Tibial artery (tissue), 4 donors: ENCODE data around the gene PARP15.
A peak's percentile ranks its signal among the peaks of the same experiment; 100 is the strongest.
"Not testable (repeated sequence)": the region's sequence is repeated elsewhere in the genome, so short reads cannot be mapped to it uniquely, and the experiment has no call there.

ENCODE experiments used
- DNase-seq, 2 donors: peaks; one replicate each; pipeline ENCODE4 v3.0.0-alpha.2; 2019
- H3K27ac ChIP-seq, 2 donors: fragments of 200-600 bp; sonication (generic) in 1 of 2; 1 replicate in 1 of 2; 2 replicates in 1 of 2; pipeline ENCODE4 v1.5.1; 2018 to 2019; ENCODE audit warnings: mild to moderate bottlenecking in 1 of 2
- H3K27me3 ChIP-seq, 2 donors: fragments of 200-600 bp; sonication (generic) in 1 of 2; one replicate each; pipeline versions ENCODE4 v1.5.1 to v1.6.0; 2016 to 2019
- H3K36me3 ChIP-seq, 3 donors: fragments of 200-600 bp; sonication (generic) in 2 of 3; one replicate each; pipeline ENCODE4 v1.5.1; 2016 to 2019; ENCODE audit warnings: mild to moderate bottlenecking in 2 of 3
- H3K4me1 ChIP-seq, 4 donors: fragments of 200-600 bp; sonication (generic) in 2 of 4; 1 replicate in 3 of 4; 2 replicates in 1 of 4; pipeline ENCODE4 v1.5.1; 2016 to 2019
- H3K4me3 ChIP-seq, 2 donors: fragments of 200-600 bp; sonication (generic) in 1 of 2; 1 replicate in 1 of 2; 2 replicates in 1 of 2; pipeline ENCODE4 v1.5.1; 2018 to 2019; ENCODE audit warnings: mild to moderate bottlenecking in 2 of 2
- H3K9me3 ChIP-seq, 3 donors: fragments of 200-600 bp; sonication (generic) in 1 of 3; one replicate each; pipeline ENCODE4 v1.5.1; 2016 to 2019
- CTCF ChIP-seq, 2 experiments: fragments of 200-600 bp in 1 of 2; fragments of 450-650 bp in 1 of 2; IDR thresholded peaks; one replicate each; pipeline ENCODE4 v1.5.1; 2017 to 2019; ENCODE audit warnings: antibody characterized with exemption in 2 of 2, mild to moderate bottlenecking in 1 of 2, moderate library complexity in 1 of 2
- intact Hi-C: fragments of 100-400 bp; cut with DNase I; formaldehyde crosslinking; loops from one replicate; pipeline ENCODE4 v1.15.0; 2023; ENCODE audit warnings: low total_unique reads

The PARP15 gene

GRCh38 chr3:122562923-122563716 lies 14.3 kb upstream of the PARP15 start:
- Histone ChIP-seq H3K27me3 (no peaks in the 10 kb centered on the region), H3K4me1 (peaks cover 0 to 28% (median 13%) of the 10 kb centered on the region in 4 donors), H3K36me3 (peaks cover 13 to 37% (median 30%) of the 10 kb centered on the region in 3 donors), H3K4me3 (peak overlapping the region; percentile 79 to 93), H3K27ac (peak overlapping the region; percentile 83 to 90), H3K9me3 (no peaks in the 10 kb centered on the region)
- DNase-seq = no peak
- intact Hi-C loops = loop anchor here (2.0 kb wide), 1 partner anchor 116 kb away; no protein-coding TSS in a partner anchor
- no peak for TF ChIP-seq CTCF (IDR thresholded peaks at IDR 0.05)

- DNase-seq = peak in 1 of 2 donors; percentile 30
- Histone ChIP-seq H3K4me1 (peaks cover 0 to 28% (median 13%) of the 10 kb centered on the region in 4 donors), H3K27me3 (no peaks in the 10 kb centered on the region), H3K36me3 (peaks cover 8 to 36% (median 30%) of the 10 kb centered on the region in 3 donors), H3K9me3 (no peaks in the 10 kb centered on the region), H3K4me3 (peak overlapping the region; percentile 79 to 93), H3K27ac (peak overlapping the region; percentile 83 to 90)
- intact Hi-C loops = loop anchor here (2.0 kb wide), 1 partner anchor 115 kb away; no protein-coding TSS in a partner anchor
- TF ChIP-seq CTCF (IDR thresholded peaks at IDR 0.05) = no peak
Measured at GRCh38 chr3:122563717-122564025, 13.8 kb upstream of the PARP15 start.

GRCh38 chr3:122564155-122564912 lies 13.1 kb upstream of the PARP15 start, which contains the start of the genes DTX3L and PARP9:
Gene DTX3L, plus strand, starts transcription at chr3:122564338. Its CDS starts 89 bp downstream, at chr3:122564427.
Gene PARP9, minus strand, starts transcription at chr3:122564300. Its CDS starts 4,680 bp downstream, at chr3:122559620.
- peak; percentile 78 to 88 for DNase-seq
- peaks cover 2 to 36% (median 29%) of the 10 kb centered on the region in 3 donors for H3K36me3 ChIP-seq
- intact Hi-C loops = no loop called here
- no peak for TF ChIP-seq CTCF (IDR thresholded peaks at IDR 0.05)
- H3K4me3 ChIP-seq = peak within 1 kb of the TSS; percentile 79 to 93
- H3K27me3 ChIP-seq = no peaks in the 10 kb centered on the region
- H3K27ac ChIP-seq = peak within 1 kb of the TSS; percentile 83 to 90
- H3K4me1 ChIP-seq = peaks cover 0 to 28% (median 13%) of the 10 kb centered on the region in 4 donors
- H3K9me3 ChIP-seq = no peaks in the 10 kb centered on the region

- DNase-seq, intact Hi-C loops, H3K9me3 ChIP-seq, H3K4me3 ChIP-seq, H3K27ac ChIP-seq, H3K27me3 ChIP-seq: not testable (repeated sequence)
- Histone ChIP-seq H3K36me3 (peaks cover 25 to 70% (median 56%) of the 10 kb centered on the region in 3 donors), H3K4me1 (peaks cover 0 to 16% (median 7%) of the 10 kb centered on the region in 4 donors)
Measured at GRCh38 chr3:122568131-122568530, 9.3 kb upstream of the PARP15 start.

- Histone ChIP-seq H3K4me3 (no peak overlapping the region), H3K27ac (no peak overlapping the region), H3K9me3 (no peaks in the 10 kb centered on the region), H3K4me1 (peaks cover 0 to 10% (median 3%) of the 10 kb centered on the region in 4 donors), H3K36me3 (peaks cover 25 to 76% (median 56%) of the 10 kb centered on the region in 3 donors), H3K27me3 (no peaks in the 10 kb centered on the region)
- DNase-seq = no peak
- TF ChIP-seq CTCF (IDR thresholded peaks at IDR 0.05) = no peak
- intact Hi-C loops = no loop called here
Measured at GRCh38 chr3:122568755-122569154, 8.7 kb upstream of the PARP15 start.
